NCI-H146 treated with DMSO at 0.1 percent for 48 hours (cell line): ENCODE data around the gene TRAF5.
A peak's percentile ranks its signal among the peaks of the same experiment; 100 is the strongest.
"Not testable (repeated sequence)": the region's sequence is repeated elsewhere in the genome, so short reads cannot be mapped to it uniquely, and the experiment has no call there.

Source experiments
- DNase-seq: peaks from one replicate; lab custom pipeline; 2025; ENCODE audit not compliant: unreplicated experiment; lab: John Stamatoyannopoulos, UW

The TRAF5 gene

GRCh38 chr1:211345719-211346118, 19.1 kb downstream of the TRAF5 start:
- DNase-seq, result peak; percentile 26

- DNase-seq, result peak; percentile 43
Observed at GRCh38 chr1:211347077-211347844, 20.6 kb downstream of the TRAF5 start.

- DNase-seq, result peak; percentile 21
Observed at GRCh38 chr1:211348547-211348946, 21.9 kb downstream of the TRAF5 start.

GRCh38 chr1:211349741-211350140, 23.1 kb downstream of the TRAF5 start:
- no peak for DNase-seq

GRCh38 chr1:211352055-211352454, 25.4 kb downstream of the TRAF5 start:
- not testable (repeated sequence) for DNase-seq

GRCh38 chr1:211352465-211352864, 25.8 kb downstream of the TRAF5 start:
- no peak for DNase-seq

- peak; percentile 32 for DNase-seq
Observed at GRCh38 chr1:211352985-211353515, 26.4 kb downstream of the TRAF5 start.

GRCh38 chr1:211353562-211354212, 27.1 kb downstream of the TRAF5 start:
- no peak for DNase-seq

GRCh38 chr1:211355873-211356272, 29.2 kb downstream of the TRAF5 start:
- DNase-seq, result no peak

GRCh38 chr1:211356723-211357407, 30.2 kb downstream of the TRAF5 start:
- no peak for DNase-seq

- no peak for DNase-seq
Observed at GRCh38 chr1:211358685-211359084, 32.1 kb downstream of the TRAF5 start.

- DNase-seq, result no peak
Observed at GRCh38 chr1:211359876-211360275, 33.2 kb downstream of the TRAF5 start.

GRCh38 chr1:211361202-211361601, 34.6 kb downstream of the TRAF5 start:
- no peak for DNase-seq

GRCh38 chr1:211369640-211370039, 43.0 kb downstream of the TRAF5 start:
- DNase-seq, result no peak

GRCh38 chr1:211370669-211371068, 44.0 kb downstream of the TRAF5 start:
- DNase-seq, result no peak

- DNase-seq, result peak; percentile 23
Observed at GRCh38 chr1:211371406-211372105, 44.9 kb downstream of the TRAF5 start.

GRCh38 chr1:211372463-211372862, 45.8 kb downstream of the TRAF5 start:
- DNase-seq, result no peak

- peak; percentile 68 for DNase-seq
Observed at GRCh38 chr1:211375146-211375818, 48.6 kb downstream of the TRAF5 start.

GRCh38 chr1:211375949-211376348, 49.3 kb downstream of the TRAF5 start:
- no peak for DNase-seq

GRCh38 chr1:211376807-211377470, 50.3 kb downstream of the TRAF5 start:
- DNase-seq, result no peak
